ENCODE measurements around the gene ADGRA1.

DNA sequence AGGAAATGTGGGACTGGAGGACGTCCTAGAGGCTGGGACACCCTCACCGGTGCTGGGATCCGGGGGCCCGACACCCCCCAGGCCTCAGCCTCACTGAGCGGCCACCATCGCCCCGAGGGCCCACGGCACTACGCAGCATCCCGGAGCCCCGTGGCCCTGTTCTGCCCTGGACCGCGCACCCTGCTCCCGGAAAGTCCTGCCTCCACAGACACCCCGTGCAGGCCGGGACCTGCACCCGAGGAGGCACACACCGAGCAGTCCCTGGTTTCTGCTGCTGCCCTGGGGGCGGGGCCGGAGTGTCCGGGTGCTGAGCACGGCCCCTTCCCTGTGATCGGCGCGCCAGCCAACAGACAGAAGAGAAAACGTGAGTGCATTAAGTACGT lies 54.2 kb downstream of the ADGRA1 start:
- TF ChIP-seq, protein P1, sequence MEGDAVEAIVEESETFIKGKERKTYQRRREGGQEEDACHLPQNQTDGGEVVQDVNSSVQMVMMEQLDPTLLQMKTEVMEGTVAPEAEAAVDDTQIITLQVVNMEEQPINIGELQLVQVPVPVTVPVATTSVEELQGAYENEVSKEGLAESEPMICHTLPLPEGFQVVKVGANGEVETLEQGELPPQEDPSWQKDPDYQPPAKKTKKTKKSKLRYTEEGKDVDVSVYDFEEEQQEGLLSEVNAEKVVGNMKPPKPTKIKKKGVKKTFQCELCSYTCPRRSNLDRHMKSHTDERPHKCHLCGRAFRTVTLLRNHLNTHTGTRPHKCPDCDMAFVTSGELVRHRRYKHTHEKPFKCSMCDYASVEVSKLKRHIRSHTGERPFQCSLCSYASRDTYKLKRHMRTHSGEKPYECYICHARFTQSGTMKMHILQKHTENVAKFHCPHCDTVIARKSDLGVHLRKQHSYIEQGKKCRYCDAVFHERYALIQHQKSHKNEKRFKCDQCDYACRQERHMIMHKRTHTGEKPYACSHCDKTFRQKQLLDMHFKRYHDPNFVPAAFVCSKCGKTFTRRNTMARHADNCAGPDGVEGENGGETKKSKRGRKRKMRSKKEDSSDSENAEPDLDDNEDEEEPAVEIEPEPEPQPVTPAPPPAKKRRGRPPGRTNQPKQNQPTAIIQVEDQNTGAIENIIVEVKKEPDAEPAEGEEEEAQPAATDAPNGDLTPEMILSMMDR (IDR thresholded peaks at IDR 0.05): no peak
- no peak for TF ChIP-seq POLR2A (IDR thresholded peaks at IDR 0.05)

All from prostate gland (tissue), 2 donors.